Cardiac muscle cell (in vitro differentiated cells and primary cell): Measurements from ENCODE around the gene SLC26A2. TPM values are rescaled to one million over a fixed set of nuclear protein-coding genes. Genes with fewer than 3 reads are reported as not detected.

ENCODE experiments used
- DNase-seq, 2 donors: peaks; one replicate each; pipeline versions ENCODE4 v3.0.0 to v3.0.0-alpha.2; 2010 to 2017; ENCODE audit warnings: low read depth in 1 of 2, low spot score in 1 of 2
- H3K27ac ChIP-seq: fragments of 200-600 bp; sonication (generic); 2 replicates; pipeline ENCODE4 v1.5.1; 2016
- H3K27me3 ChIP-seq: fragments of 200-600 bp; sonication (generic); 2 replicates; pipeline ENCODE4 v1.6.0; 2016; ENCODE audit warnings: control low read depth
- H3K36me3 ChIP-seq: fragments of 200-600 bp; sonication (generic); 2 replicates; pipeline ENCODE4 v1.5.1; 2016; ENCODE audit warnings: control low read depth
- H3K4me1 ChIP-seq: fragments of 200-600 bp; sonication (generic); 2 replicates; pipeline ENCODE4 v1.8.1; 2017; ENCODE audit warnings: low read depth, mild to moderate bottlenecking, mixed run types
- H3K4me3 ChIP-seq: fragments of 200-600 bp; sonication (generic); 2 replicates; pipeline ENCODE4 v1.5.1; 2016; ENCODE audit warnings: mild to moderate bottlenecking
- H3K9me3 ChIP-seq: fragments of 200-600 bp; sonication (generic); 2 replicates; pipeline ENCODE4 v1.5.1; 2017; ENCODE audit warnings: low read depth, mild to moderate bottlenecking, control low read depth
- polyA plus RNA-seq: library from polyadenylated mRNA; unstranded; fragments of >200 nt; fragmentation: Nextera tagmentation; extraction: Ambion mirVana; gene quantifications from 2 replicates; pipeline ENCODE4 v1.2.1, GENCODE V29; 2016
- total RNA-seq: library from RNA; depleted of rRNA; stranded (reverse); fragments of >200 nt; gene quantifications from 2 replicates; pipeline ENCODE4 v1.2.3, GENCODE V29; 2016
- TF ChIP-seq, protein P1 (sequence below): IDR thresholded peaks from 2 replicates; pipeline ENCODE4 v1.5.1; 2012; ENCODE audit warnings: low read depth, mild to moderate bottlenecking, low read length

The SLC26A2 gene
- total and polyA plus RNA-seq, 2 experiments from 2014 or later, result 4.4 to 7.0 TPM

DNA sequence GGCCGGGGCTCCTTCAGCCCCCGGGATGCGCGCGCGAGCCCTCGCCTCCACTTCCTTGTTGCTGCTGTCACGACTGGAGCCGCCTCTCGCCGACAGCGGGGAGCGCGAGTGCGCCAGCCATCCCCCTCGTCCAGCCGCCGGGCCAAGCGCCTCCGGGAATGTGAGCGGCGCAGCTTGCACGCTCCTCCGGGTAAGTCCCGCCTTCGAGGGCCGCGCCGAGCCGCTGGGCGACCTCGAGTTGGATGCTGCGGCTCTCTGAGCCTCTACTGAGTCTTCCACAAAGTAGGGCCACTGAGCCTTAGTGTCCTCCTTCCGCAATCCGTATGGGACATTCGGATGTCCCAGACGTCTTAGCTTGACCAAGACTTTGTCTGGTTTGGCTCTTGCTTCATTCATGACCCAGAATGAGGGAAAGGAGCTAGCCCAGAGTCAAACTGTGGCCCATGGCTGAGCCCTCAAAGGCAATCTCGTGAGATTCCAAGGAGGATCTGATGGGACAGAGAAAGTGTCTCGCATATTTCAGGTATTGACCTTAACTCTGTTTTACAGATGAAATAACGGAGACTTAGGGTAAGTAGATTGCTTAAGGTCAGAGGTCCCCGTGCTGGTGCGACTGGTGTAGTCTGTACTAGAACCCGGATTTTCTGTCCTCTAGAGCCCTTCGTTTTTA lies 40.6 kb downstream of the SLC26A2 start:
- peak overlapping the region; percentile 80 for H3K4me3 ChIP-seq
- H3K27me3 ChIP-seq, result no peaks in the 10 kb centered on the region
- peaks cover 5% of the 10 kb centered on the region for H3K36me3 ChIP-seq
- peak overlapping the region; percentile 91 for H3K27ac ChIP-seq
- H3K4me1 ChIP-seq, result peaks cover 4% of the 10 kb centered on the region
- peak; percentile 37 to 55 for DNase-seq
- H3K9me3 ChIP-seq, result no peaks in the 10 kb centered on the region
- TF ChIP-seq, protein P1, sequence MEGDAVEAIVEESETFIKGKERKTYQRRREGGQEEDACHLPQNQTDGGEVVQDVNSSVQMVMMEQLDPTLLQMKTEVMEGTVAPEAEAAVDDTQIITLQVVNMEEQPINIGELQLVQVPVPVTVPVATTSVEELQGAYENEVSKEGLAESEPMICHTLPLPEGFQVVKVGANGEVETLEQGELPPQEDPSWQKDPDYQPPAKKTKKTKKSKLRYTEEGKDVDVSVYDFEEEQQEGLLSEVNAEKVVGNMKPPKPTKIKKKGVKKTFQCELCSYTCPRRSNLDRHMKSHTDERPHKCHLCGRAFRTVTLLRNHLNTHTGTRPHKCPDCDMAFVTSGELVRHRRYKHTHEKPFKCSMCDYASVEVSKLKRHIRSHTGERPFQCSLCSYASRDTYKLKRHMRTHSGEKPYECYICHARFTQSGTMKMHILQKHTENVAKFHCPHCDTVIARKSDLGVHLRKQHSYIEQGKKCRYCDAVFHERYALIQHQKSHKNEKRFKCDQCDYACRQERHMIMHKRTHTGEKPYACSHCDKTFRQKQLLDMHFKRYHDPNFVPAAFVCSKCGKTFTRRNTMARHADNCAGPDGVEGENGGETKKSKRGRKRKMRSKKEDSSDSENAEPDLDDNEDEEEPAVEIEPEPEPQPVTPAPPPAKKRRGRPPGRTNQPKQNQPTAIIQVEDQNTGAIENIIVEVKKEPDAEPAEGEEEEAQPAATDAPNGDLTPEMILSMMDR, result no peak

DNA sequence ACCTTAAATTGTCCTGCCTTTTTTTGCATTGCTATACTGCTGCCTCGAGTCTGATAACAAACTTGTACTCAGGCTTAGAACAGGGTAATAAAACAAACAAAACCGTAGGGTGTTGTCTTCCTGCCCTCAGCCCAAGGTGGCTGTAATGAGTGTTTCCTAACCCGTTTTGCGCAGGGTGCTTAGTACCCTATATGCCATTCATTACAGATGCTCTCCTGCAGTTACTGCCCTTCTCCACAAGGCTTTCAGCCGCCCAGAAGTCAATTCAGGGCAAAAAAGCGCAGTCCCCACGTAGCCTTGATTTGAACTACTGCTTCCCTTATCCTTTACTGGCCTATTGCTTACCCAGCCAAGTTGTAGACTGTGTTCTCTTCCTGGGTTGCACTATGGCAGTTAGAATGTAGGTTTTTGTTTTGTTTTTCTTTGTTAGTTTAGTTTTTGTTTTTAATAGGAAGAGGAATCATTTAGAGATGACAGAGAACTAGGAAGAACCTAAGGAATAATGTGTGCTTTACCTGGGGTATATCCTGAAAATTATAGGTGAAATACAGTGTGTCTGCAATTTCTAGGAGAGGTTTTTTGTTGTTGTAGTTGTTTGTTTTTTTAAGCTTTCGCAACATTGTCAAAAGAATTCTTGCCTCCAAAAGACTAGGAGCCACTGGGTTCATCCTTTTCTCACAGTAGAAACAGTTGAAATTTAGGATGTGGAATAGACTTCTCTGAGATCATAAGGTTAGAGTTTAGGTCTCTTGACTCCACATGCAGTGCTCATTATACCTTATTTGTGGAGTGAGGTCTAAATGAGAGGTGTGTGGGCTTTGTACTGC lies 41.3 kb downstream of the SLC26A2 start:
- no peak overlapping the region for H3K27ac ChIP-seq

DNA sequence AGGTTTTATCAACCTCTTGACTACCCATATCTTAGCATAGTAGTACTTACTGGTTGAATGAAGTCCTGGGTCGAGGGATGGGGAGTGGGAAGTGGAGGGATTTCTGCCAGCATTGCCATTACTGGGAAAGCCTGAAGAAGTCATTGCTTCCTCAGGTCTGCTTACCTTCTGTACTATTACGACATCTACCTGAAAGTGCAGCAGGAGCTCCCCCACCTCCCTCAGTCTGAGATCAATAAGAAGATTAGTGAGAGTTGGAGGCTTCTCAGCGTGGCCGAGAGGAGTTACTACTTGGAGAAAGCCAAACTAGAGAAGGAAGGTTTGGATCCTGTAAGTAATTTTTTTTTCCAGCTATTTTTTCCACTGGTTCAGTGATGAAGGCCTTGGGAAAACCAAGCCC lies 45.8 kb downstream of the SLC26A2 start:
- TF ChIP-seq, protein P1, result no peak
- H3K4me1 ChIP-seq, result peaks cover 4% of the 10 kb centered on the region
- H3K27me3 ChIP-seq, result no peaks in the 10 kb centered on the region
- no peak overlapping the region for H3K4me3 ChIP-seq
- no peak overlapping the region for H3K27ac ChIP-seq
- no peak for DNase-seq
- no peaks in the 10 kb centered on the region for H3K9me3 ChIP-seq
- H3K36me3 ChIP-seq, result peaks cover 30% of the 10 kb centered on the region

More for the DNA sequence above, 41.3 kb downstream of the SLC26A2 start:
- Histone ChIP-seq H3K4me3 (peak overlapping the region; percentile 80), H3K9me3 (no peaks in the 10 kb centered on the region), H3K4me1 (peaks cover 4% of the 10 kb centered on the region), H3K36me3 (peaks cover 5% of the 10 kb centered on the region), H3K27me3 (no peaks in the 10 kb centered on the region)
- DNase-seq, result peak; percentile 63 to 83
- TF ChIP-seq, protein P1, result peak; percentile 69

DNA sequence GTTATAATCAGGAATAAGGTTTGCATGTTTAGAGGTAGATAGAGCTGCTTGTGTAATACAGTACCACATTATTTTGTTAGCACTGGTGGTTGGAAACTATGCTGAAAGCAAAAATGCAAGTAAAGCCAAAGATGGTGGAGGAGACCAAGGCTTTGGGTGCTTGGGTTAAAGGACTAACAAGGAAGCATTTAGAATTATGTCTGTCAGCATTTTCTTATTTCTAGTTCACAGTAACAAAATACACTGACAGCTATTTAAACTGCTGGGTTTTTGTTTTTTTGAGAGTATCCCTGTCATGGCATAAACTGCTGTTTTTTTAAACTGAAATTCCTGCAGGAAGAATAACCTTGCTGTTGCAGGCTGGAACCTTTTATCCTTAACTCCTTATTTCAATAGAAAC lies 46.5 kb downstream of the SLC26A2 start:
- peaks cover 31% of the 10 kb centered on the region for H3K36me3 ChIP-seq
- H3K27ac ChIP-seq, result no peak overlapping the region
- TF ChIP-seq, protein P1, result no peak

DNA sequence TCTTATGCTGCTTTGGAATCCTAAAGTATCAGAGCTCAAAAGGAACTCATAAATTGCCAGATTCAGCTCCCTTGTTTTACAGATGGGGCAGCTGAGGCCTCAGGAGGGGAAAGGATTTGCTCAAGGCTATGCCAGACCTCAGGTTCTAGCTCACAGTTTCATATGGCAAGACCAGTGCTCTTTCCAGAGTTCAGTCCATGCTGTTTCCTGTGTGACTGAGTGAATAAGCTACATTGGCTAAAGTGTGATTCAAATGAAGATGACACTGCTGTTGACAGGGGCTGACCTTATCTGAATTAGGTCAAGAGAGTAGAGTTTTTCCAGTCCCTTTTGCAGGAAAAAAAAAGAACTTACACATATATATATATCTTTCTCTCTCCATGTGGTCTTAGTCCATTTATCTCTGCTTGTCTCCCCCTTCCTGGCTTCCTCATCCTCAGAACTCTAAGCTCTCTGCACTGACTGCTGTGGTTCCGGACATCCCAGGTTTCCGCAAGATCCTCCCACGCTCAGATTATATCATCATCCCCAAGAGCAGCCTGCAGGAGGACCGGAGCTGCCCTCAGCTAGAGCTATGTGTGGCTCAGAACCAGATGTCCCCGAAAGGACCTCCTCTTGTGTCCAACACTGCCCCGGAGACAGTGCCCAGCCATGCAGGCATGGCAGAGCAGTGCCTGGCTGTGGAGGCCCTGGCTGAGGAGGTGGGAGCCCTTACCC lies 49.3 kb downstream of the SLC26A2 start:
- Histone ChIP-seq H3K9me3 (no peaks in the 10 kb centered on the region), H3K27ac (no peak overlapping the region), H3K27me3 (no peaks in the 10 kb centered on the region), H3K36me3 (peaks cover 57% of the 10 kb centered on the region), H3K4me3 (no peak overlapping the region), H3K4me1 (no peaks in the 10 kb centered on the region)
- peak in 1 of 2 donors; percentile 58 for DNase-seq
- TF ChIP-seq, protein P1, result no peak

More for the DNA sequence above, 46.5 kb downstream of the SLC26A2 start:
- peaks cover 2% of the 10 kb centered on the region for H3K4me1 ChIP-seq
- no peak overlapping the region for H3K4me3 ChIP-seq
- H3K27me3 ChIP-seq, result no peaks in the 10 kb centered on the region
- no peak for DNase-seq
- no peaks in the 10 kb centered on the region for H3K9me3 ChIP-seq
